NCI-H69 (cell line): ENCODE results near the gene TRMO.
A peak's percentile ranks its signal among the peaks of the same experiment; 100 is the strongest.

ENCODE experiments used
- DNase-seq: peaks from one replicate; lab custom pipeline; 2025; lab: John Stamatoyannopoulos, UW

Gene TRMO

DNA sequence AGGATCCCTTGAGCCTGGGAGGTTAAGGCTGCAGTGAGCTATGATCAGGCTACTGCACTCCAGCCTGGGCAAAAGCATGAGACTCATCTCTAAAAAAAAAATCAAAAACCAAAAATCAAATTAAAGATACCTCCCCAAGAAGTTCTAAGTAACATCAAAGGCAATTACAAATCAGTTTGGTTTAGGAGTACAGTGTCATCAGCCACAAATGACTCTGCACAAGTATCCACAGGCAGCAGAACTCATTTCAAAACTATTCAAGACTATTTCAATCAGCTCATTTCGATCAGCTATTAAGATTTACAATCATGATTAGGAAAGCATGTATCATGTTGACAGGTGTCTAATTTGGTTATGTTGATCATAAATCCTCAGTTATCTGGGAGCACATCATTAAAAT lies 19.1 kb downstream of the TRMO start:
- no peak for DNase-seq

DNA sequence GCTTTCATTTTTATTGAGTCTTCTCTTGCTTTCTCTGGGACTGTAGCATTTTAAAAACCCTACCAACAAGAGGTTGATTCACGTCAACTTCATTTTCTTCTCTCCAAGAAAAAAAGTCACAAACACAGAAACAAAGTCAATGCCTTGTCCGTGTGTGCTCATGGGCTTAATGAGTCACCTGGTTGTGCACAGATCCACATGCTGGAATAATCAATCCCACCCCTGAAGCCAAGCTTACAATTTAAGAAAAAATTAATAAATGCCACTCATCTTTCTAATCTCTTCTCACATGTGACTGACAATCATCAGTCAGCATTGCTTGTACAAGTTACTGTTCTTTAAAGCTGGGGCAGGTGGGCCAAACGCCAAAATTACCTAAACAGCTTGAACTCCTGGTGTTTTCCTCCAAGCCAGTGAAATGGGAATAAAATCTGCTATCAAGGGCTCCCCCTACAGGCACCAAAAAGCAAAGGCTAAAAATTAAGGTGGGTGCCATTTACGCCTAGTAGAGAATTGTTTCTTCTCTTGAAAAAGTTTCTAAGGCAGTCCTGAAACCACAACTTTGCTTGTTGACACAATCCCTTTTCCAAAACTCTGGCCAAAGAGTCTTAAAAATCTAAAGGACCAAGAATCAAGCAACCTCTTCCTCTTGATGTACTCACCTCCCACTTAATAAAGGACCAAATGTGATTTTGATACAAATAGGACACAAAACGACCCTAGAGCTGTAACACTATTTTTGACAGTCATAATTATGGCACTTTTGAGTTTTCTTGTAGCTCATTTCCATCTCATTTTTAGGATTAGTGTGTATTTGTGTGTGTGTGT lies 21.3 kb downstream of the TRMO start:
- peak; percentile 82 for DNase-seq

DNA sequence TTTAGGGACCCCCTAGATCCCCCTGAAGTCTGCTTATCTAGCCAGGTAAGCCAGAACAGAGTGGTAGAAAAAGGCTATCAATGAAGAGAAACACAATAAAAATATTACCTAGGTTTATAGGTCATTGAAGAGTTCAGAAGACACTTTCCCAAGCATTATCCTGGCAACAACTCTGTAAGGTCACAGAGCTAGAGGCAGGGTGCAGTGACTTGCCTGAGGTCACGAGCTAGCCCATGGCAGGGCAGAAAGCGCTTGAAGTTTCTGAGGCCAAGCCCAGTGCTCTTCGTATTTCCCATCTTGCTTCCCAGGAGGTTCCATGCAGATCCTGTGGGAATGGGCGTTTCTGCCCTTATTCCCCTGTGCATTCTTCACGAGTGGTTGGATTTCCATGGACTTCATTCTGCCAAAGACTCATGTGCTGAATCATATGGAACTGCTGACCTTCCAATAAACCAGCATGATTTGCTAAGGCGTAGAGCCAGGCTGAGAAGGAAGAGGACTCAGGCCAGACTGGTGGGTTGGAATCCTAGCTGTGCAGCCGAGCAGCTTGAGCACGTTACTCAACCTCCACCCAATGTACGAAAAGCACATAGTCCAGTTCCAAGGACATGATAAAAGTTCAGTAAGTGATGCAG lies 22.1 kb downstream of the TRMO start:
- DNase-seq = no peak

DNA sequence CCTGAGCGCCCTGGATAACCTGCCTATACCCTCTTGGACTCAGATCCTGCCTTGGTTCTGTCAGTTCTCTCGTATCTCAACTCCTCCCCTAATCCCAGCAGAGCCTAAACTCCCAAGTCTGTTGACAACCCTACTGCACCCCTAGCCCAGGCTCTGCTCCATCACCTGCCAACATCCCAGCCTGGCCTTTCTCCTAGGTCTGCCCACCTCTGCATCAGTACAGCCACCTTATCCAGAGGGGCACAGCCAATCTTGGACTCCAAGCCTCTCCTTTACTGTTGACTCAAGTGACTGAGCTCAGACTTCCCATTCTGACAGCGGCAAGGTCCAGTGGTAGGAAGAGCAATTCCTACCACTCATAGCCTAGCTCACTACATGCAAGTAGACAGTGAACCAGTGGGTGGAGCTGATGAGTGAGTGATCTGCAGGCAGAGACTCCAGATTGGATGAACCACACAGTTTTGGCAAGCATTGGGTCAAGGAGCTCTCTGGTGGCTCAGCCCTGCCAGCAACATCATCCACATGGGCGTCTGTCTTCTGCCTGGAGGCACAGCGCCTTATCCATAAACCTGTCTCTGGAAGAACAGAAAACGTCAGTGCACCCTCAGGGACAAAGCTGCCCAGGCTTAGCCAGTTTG lies 26.5 kb downstream of the TRMO start:
- DNase-seq = peak; percentile 74

DNA sequence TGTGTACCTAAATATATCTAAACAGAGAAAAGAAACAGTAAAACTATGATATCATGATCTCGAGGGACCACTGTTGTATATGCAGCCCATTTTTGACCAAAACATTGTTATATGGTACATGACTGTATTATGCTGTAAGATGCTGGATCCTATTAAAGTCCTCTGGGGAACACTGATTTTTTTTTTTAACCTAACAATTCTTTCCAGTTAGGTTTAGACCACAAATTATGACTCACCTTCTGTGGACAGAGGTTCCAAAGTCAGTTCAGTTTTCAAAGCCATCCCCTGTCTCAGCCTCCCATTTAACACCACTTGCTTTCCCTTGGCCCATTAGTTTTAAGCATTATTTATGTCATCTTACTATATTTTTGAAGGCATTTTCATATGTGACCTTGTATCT lies 27.1 kb downstream of the TRMO start:
- DNase-seq = no peak

DNA sequence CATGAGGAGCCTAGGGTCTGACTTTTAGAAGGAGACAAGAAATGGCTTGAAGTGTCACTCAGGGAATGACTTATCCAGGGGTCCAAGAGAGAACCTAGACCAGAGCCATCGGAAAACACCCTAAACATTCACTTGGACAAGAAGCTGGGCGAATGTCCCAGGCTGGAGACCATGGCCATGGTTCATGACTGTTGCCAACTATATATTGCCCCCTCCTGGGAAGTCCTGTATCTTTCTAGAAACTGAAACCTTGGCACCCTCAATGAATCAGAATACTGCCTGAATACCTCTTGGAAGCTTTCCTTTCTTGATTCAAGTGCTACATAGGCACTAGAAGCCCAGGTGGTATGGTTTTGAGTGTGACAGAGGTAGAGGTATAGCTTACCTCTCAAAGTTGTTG lies 29.9 kb downstream of the TRMO start:
- DNase-seq = no peak

DNA sequence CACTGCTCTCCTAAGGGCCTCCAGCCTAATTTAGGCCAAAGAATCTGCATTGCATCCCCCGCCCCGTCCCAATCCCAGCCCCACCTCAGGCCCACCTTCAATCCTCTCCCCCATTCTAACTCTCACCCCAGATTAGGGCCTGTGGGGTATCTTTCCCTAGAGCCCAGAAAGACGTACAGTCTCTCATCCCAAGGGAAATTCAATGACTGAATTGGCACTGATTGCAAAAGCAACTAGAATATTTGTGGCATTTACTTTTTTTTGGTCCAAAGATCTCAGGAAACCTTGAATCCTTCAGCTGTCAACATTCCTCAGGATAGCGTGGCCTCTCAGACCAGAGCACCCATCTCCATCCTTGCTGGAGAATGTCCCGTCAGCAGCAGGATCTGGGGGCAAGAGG lies 30.6 kb downstream of the TRMO start:
- no peak for DNase-seq

DNA sequence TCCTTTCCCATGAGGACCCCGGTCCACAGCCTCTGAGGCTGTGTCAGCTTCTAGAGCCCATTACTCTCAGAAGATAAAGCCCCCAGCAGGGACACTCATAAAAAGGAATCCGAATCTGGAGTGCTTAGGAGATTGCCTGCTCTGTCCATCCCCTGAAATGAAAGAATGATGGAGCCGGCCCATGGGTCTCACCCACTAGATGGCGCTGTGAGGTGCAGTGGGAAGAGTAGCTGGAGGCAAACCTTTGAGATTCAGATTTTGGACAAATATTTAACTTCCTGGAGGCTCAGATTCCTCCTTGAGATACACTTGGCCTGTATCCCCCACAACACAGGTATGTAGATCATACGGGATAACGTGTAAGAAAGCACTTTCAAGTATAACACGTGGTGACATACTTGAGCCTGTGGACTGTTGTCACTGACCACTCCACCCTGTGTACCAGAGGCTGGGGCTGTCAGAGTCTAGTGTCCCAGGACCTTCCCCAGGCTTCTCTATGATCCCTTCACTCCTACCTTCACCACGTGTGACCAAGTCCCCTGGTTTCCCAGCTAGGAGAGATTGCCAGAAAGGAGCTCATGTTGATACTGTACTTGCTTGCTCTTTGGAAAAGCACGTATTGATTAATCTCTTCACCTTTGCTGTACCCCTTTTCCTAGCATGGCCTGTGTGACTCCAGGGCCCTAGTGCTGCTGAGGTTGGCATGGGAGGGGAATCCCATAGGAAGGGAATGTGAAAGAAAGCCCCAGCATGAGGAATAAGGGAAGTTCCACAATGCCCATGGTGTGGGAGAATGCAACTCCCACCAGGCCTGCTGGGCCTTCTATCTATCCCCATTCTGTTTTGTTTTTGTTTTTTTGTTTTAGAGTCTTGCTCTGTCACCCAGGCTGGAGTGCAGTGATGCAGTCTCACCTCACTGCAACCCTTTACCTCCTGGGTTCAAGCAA lies 32.1 kb downstream of the TRMO start:
- DNase-seq = peak; percentile 54

DNA sequence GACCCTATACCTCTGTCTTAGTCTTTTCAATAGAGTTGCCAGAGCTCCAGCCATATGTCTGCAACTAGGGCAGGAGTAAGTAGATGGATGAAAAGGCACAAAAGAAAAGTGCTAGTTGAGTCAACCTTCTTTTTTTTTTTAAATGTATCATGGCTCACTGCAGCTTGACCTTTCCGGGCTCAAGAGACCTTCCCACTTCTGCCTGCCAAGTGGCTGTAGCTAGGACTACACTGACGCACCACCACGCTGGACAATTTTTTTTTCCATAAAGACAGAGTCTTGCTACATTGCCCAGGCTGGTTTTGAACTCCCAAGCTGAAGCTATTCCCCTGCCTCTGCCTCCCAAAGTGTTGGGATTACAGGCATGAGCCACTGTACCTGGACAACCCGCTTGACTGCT lies 42.0 kb downstream of the TRMO start:
- DNase-seq = no peak

DNA sequence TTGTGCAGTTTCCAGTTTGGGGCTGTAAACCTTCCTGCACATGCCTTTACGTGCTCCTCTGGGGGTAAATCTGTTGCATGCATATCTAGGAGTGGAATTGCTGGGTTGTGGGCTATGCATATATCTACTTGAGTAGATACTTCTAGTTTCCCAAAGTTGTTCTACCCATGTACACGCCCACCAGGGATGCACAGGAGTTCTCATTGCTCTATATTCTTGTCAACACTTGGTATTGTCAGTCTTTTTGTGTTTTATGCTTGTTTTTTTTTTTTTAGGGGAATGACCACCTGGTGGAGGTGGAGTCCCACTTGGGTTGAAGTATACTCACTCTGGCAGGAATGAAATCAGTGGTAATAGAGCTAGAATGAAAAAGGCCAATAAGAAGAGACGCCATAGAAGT lies 46.2 kb downstream of the TRMO start:
- no peak for DNase-seq

DNA sequence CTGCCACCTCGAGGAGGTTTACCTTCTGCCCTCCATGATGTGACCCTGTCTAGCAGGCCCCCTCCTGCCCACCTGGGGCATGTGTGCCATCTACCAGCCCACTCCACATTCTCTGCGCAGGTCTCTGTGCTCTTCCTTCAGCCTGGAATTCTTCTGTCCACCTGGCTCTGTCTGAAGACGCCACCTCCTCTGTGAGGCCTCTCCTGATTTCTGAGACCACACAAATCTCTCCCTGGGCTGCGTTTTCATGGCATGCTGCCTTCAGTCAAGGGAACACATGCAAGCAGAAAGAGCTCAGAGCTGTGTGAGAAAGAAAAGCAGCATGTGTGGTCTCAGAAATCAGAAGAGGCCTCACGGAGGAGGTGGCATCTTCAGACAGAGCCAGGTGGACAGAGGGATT lies 47.2 kb downstream of the TRMO start:
- no peak for DNase-seq

DNA sequence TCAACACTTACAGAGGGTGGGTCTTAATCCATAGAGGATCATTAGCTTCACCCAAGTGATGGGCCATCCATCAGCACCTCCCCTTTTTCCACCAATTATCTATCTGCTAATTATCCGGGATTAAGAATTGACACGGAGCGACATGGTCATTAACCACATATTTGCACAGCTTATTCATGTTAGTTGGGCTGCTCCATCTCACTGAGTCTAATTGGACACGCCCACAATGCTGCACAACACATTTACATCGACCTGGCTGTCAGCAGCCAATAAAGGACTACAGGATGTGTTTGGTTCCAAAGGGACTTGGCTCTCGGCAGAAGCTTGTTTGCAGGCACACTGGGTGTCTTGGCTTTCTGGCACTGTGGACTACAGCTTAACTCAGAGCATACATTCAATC lies 47.7 kb downstream of the TRMO start:
- peak; percentile 99 for DNase-seq

DNA sequence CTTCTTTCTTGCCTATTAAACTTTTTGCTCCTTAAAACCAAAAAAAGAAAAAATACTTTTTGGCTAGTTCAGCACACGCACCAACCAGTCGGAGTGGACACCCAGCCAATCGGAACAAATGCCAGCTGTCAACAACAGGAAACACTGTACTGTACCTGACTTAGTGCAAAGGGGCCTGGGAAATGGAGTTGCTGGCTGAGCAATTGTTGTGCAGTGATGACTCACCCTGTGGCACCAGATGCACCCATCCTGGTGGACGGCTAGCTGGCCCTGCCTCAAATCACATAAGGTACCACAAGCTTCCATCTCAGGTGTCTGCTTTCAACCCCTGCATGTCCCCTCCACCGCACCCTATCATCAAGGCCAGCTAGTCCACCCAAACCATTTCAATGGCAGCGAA lies 48.4 kb downstream of the TRMO start:
- DNase-seq = peak; percentile 95

DNA sequence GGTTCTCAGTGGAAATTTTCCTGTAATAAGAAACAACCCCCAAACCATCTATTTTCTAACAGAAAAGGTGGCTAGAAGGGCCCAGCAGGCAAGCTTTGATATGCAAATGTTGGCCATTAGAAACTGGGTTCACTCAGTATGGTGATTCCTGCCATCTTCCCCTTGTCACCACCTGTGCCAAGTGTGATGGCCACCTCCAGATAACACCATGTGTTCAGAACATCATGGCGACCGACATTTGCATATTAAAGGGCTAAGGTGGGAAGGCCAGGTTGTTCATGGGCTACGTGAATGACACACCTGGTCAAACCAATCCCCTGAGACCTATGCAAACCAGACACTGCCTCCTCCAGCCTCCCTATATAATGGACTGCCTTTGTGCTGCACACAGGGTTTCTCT lies 48.9 kb downstream of the TRMO start:
- DNase-seq = peak; percentile 90

DNA sequence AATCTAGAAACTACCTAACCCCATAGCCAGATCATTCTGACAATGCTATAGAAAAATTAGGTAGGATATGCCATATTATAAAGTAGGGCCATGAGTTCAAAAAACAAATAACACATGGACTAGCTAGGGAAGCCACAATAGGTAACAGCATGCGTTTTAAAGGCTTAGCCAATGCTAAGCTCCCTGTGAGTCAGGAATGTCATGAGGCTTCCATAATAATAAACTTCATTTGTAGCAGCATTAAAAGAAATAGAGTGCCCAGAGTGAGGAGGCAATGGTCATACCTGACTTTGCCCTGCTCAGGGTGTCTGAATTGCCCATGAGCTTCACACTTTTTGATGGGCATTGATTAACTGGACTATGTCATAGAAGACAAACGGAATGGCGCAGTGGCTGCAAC lies 53.4 kb downstream of the TRMO start:
- no peak for DNase-seq

DNA sequence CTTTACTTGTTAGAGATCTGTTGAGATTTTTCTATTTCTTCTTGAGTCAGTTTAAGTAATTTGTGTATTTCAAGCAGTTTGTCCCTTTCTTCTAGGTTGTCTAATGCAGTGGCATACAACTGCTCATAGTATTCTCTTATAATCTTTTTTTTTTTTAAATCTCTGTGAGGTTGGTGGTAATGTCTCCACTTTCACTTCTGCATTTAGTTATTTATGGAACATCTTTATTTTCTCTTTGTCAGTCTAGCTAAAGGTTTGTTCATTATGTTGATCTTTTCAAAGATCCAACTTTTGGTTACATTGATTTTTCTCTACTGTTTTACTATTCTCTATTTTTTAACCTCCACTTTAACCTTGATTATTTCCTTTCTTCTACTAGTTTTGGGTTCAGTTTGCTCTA lies 55.5 kb downstream of the TRMO start:
- DNase-seq = no peak

DNA sequence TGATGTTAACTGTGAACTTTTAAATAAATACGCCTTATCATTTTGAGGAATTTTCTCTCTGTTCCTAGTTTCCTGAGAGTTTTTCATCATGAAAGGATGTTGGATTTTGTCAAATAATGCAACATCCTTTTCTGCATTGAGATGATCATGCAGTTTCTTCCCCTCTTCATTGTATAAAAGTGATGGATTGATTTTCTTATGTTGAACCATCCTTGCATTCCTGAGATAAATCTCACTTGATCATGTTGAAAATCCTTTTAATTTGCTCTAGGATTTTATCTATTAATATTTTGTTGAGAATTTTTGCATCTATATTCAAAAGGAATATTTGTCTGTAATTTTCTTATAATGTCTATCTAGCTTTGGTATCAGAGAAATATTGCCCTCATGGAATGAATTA lies 56.0 kb downstream of the TRMO start:
- DNase-seq = no peak

DNA sequence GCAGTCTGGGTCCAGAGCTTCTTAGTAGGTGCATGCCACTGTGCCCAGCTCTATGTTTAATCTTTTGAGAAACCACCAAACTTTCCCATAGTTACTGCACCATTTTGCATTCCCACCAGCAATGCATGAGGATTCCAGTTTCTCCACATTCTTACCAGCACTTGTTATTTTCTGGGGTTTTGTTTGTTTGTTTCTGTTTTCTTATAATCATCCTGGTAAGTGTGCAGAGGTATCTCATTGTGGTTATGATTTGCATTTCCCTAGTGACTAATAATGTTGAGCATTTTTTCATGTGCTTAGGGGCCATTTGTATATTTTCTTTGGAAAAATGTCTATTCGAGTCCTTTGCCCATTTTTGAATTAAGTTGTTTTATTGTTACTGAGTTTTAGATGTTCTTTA lies 57.9 kb downstream of the TRMO start:
- no peak for DNase-seq

DNA sequence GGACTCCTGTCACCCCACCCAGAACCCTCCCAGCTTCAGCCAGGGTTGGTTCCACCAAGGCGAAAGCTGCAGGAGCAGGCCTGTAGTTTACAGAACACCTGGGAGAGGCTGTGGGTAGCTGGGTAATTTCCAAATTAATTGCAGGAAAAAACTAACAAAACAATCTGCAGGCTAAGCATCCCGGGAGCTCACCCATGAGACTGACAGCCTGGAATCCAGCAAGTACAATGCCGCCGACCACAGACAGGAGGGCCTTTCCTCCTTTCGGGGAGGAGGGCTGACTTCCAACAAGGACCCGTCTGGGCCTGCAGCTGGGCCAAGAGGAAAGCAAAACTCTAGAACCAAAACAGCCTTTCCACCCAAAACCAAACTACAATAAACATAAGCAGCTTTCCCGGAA lies 59.0 kb downstream of the TRMO start:
- DNase-seq = no peak

DNA sequence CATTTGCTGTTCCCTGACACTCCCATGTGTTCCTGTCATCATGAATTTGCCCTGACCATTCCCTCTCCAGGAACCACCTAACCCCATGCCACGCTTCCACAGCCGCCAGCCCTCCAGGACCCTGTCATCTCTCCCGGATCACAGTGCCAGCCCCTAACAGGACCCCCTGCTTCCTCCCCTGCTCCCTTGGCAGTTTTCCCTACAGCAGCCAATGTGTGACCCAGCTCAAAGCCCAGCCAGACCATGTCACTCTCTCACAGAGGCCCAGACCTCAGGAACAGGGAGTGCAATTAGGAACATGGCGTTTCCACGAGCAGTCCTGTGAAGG lies 61.2 kb downstream of the TRMO start:
- no peak for DNase-seq

DNA sequence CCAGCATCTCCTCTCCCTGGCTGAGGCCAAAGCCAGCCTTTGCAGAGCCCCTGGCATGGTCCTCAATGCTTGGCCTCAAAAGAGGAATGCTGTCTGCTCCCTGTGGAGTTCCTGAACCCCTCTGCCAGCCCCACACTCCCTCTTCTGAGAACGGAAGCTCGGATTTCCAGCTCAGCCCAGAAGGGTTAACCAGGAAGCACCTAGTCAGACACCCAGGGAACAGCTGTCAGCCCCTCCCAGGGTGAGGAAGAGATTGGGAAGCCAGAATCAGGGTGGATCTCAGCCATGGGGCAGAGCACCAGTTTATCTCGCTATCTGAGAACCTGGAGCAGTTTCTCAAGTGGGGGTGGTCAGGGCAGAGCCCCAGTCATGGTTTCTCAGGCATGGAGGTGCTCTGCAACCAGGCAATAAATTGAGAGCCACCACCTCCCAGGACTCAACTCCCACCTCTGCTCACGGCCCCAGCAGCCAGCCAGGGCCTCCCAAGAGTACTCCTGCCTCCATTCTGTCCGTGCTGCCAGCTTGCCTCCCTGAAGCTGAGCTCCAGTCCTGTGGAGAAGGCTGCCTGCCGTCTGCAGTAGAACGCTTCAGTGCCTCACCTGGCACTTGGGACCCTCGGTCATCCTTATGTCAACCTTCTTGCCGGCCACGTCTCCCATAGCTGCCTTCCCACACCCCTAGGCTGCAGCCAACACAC lies 61.7 kb downstream of the TRMO start:
- DNase-seq = peak; percentile 34

DNA sequence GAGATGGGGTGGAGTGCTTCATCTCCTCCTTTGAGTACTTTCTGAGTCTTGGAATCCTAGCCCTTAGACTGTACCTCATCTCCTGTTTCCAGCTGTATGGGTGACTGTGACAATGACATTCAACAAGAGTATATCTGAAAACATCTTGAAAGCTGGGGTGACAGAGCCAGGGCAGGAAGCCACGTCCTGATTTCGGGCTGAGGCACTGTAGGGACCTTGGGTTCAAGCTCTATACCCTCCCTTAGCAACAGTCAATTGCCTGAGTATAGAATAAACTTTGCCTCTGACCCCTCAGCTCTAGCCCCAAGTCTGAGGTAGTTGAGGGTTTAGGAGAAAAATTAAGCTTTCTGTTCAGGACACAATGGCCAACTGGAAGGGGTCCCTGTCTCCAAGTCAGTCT lies 63.0 kb downstream of the TRMO start:
- no peak for DNase-seq
